Parathyroid adenoma (tissue), 2 donors: Measurements from ENCODE around the gene ZNF580.
A peak's percentile ranks its signal among the peaks of the same experiment; 100 is the strongest.

Source experiments
- H2AFZ ChIP-seq: fragments of 300-600 bp; sonication (generic); one replicate; pipeline ENCODE4 v1.7.0; 2017; ENCODE audit warnings: antibody characterized with exemption, mild to moderate bottlenecking
- H3K27ac ChIP-seq: fragments of 300-600 bp; sonication (generic); one replicate; pipeline ENCODE4 v1.7.0; 2017
- H3K27me3 ChIP-seq: fragments of 300-600 bp; sonication (generic); one replicate; pipeline ENCODE4 v1.7.0; 2017; ENCODE audit warnings: low read length; ENCODE audit not compliant: control insufficient read depth, insufficient read depth
- H3K36me3 ChIP-seq: fragments of 300-600 bp; sonication (generic); one replicate; pipeline ENCODE4 v1.7.0; 2017; ENCODE audit warnings: low read length; ENCODE audit not compliant: control insufficient read depth, insufficient read depth
- H3K4me1 ChIP-seq: fragments of 300-600 bp; sonication (generic); one replicate; pipeline ENCODE4 v1.7.0; 2017; ENCODE audit warnings: control low read depth
- H3K4me2 ChIP-seq: fragments of 300-600 bp; sonication (generic); one replicate; pipeline ENCODE4 v1.7.0; 2017; ENCODE audit warnings: low read length
- H3K4me3 ChIP-seq: fragments of 300-600 bp; sonication (generic); one replicate; pipeline ENCODE4 v1.7.0; 2017; ENCODE audit warnings: low read depth, low read length
- H3K79me2 ChIP-seq: fragments of 300-600 bp; sonication (generic); one replicate; pipeline ENCODE4 v1.7.0; 2017; ENCODE audit warnings: control low read depth
- H3K9ac ChIP-seq: fragments of 300-600 bp; sonication (generic); one replicate; pipeline ENCODE4 v1.7.0; 2017; ENCODE audit warnings: mild to moderate bottlenecking
- H3K9me3 ChIP-seq: fragments of 300-600 bp; sonication (generic); one replicate; pipeline ENCODE4 v1.7.0; 2017; ENCODE audit warnings: low read length; ENCODE audit not compliant: control insufficient read depth
- TF ChIP-seq, protein P1 (sequence below): fragments of 300-600 bp; sonication (generic); IDR thresholded peaks from one replicate; pipeline ENCODE4 v1.7.0; 2017; ENCODE audit warnings: antibody characterized with exemption, mild to moderate bottlenecking
- donor health status: primary hyperparathyroidism.

Gene ZNF580

DNA sequence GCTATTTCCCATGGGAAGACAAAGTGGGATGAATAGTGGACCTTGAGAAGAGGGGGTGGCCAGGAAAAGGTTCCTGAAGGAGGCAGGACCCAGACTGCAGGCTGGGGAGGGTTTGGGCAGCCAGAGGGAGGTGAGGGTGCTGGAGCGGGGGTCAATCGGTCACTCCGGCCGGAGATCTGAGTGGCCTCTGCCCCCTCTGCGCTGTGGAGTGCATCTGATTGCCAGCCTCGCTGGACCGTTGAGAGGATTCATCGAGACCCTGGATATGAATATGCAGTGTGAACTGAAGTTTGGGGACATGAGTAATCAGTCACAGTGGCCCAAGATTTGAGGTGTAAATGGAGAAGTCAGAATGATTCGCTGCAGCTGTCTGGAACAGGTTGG, 5.5 kb upstream of the ZNF580 start:
- peak overlapping the region; percentile 100 for H3K9ac ChIP-seq
- peaks cover 34% of the 10 kb centered on the region for H3K4me1 ChIP-seq

GRCh38 chr19:55635856-55636440, 4.9 kb upstream of the ZNF580 start:
- peaks cover 38% of the 10 kb centered on the region for H3K4me1 ChIP-seq
- peak overlapping the region; percentile 100 for H3K4me3 ChIP-seq
- H3K9me3 ChIP-seq = no peaks in the 10 kb centered on the region
- no peaks in the 10 kb centered on the region for H3K27me3 ChIP-seq
- peak overlapping the region; percentile 89 for H3K4me2 ChIP-seq
- peak overlapping the region; percentile 100 for H3K27ac ChIP-seq
- H2AFZ ChIP-seq = no peak overlapping the region
- TF ChIP-seq, protein P1, sequence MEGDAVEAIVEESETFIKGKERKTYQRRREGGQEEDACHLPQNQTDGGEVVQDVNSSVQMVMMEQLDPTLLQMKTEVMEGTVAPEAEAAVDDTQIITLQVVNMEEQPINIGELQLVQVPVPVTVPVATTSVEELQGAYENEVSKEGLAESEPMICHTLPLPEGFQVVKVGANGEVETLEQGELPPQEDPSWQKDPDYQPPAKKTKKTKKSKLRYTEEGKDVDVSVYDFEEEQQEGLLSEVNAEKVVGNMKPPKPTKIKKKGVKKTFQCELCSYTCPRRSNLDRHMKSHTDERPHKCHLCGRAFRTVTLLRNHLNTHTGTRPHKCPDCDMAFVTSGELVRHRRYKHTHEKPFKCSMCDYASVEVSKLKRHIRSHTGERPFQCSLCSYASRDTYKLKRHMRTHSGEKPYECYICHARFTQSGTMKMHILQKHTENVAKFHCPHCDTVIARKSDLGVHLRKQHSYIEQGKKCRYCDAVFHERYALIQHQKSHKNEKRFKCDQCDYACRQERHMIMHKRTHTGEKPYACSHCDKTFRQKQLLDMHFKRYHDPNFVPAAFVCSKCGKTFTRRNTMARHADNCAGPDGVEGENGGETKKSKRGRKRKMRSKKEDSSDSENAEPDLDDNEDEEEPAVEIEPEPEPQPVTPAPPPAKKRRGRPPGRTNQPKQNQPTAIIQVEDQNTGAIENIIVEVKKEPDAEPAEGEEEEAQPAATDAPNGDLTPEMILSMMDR = no peak
- H3K36me3 ChIP-seq = no peaks in the 10 kb centered on the region
- H3K9ac ChIP-seq = peak overlapping the region; percentile 100
- H3K79me2 ChIP-seq = peaks cover 32% of the 10 kb centered on the region

More for the DNA sequence above, 5.5 kb upstream of the ZNF580 start:
- no peaks in the 10 kb centered on the region for H3K9me3 ChIP-seq
- H3K79me2 ChIP-seq = peaks cover 32% of the 10 kb centered on the region
- H3K4me3 ChIP-seq = peak overlapping the region; percentile 100
- H3K27ac ChIP-seq = peak overlapping the region; percentile 100
- H2AFZ ChIP-seq = peak overlapping the region; percentile 88
- H3K36me3 ChIP-seq = no peaks in the 10 kb centered on the region
- no peaks in the 10 kb centered on the region for H3K27me3 ChIP-seq
- H3K4me2 ChIP-seq = peak overlapping the region; percentile 89
- TF ChIP-seq, protein P1 = no peak

- peak overlapping the region; percentile 100 for H3K4me3 ChIP-seq
- H3K4me2 ChIP-seq = peak overlapping the region; percentile 89
- H2AFZ ChIP-seq = no peak overlapping the region
- H3K79me2 ChIP-seq = peaks cover 32% of the 10 kb centered on the region
- peak overlapping the region; percentile 100 for H3K27ac ChIP-seq
- H3K36me3 ChIP-seq = no peaks in the 10 kb centered on the region
- no peak overlapping the region for H3K9ac ChIP-seq
- TF ChIP-seq, protein P1 = no peak
- peaks cover 34% of the 10 kb centered on the region for H3K4me1 ChIP-seq
- no peaks in the 10 kb centered on the region for H3K9me3 ChIP-seq
- H3K27me3 ChIP-seq = no peaks in the 10 kb centered on the region
Observed at GRCh38 chr19:55636723-55637122, 4.1 kb upstream of the ZNF580 start.

- Histone ChIP-seq H3K27ac (no peak overlapping the region), H3K4me3 (no peak overlapping the region), H3K9me3 (no peaks in the 10 kb centered on the region), H3K79me2 (peaks cover 32% of the 10 kb centered on the region), H3K36me3 (no peaks in the 10 kb centered on the region), H3K4me2 (peak overlapping the region; percentile 32), H3K9ac (no peak overlapping the region), H2AFZ (no peak overlapping the region), H3K27me3 (no peaks in the 10 kb centered on the region), H3K4me1 (peaks cover 34% of the 10 kb centered on the region)
- TF ChIP-seq, protein P1 = no peak
Observed at GRCh38 chr19:55637534-55637933, 3.3 kb upstream of the ZNF580 start.

GRCh38 chr19:55638864-55639359, 1.9 kb upstream of the ZNF580 start:
- Histone ChIP-seq H3K4me1 (peaks cover 37% of the 10 kb centered on the region), H2AFZ (no peak overlapping the region), H3K79me2 (peaks cover 32% of the 10 kb centered on the region), H3K9me3 (no peaks in the 10 kb centered on the region), H3K9ac (no peak overlapping the region), H3K27me3 (no peaks in the 10 kb centered on the region), H3K4me3 (no peak overlapping the region), H3K36me3 (no peaks in the 10 kb centered on the region), H3K4me2 (no peak overlapping the region), H3K27ac (peak overlapping the region; percentile 99)
- TF ChIP-seq, protein P1 = peak; percentile 26
